Fibroblast of the aortic adventitia (primary cell): ENCODE data around the gene MUC5AC. TPM values are rescaled to one million over a fixed set of nuclear protein-coding genes. Genes with fewer than 3 reads are reported as not detected.
"Not testable (repeated sequence)": the region's sequence is repeated elsewhere in the genome, so short reads cannot be mapped to it uniquely, and the experiment has no call there.

ENCODE experiments used
- DNase-seq: peaks from one replicate; pipeline ENCODE4 v3.0.0-alpha.2; 2010; ENCODE audit warnings: low read depth
- H3K4me3 ChIP-seq: 2 replicates; pipeline ENCODE4 v1.5.1; 2011; ENCODE audit warnings: low read depth, mild to moderate bottlenecking, control low read depth, low read length, moderate library complexity
- total RNA-seq: library from RNA; depleted of rRNA; stranded (reverse); fragments of >200 nt; gene quantifications from 2 replicates; pipeline ENCODE4 v1.2.3, GENCODE V29; 2012; ENCODE audit warnings: low replicate concordance
- TF ChIP-seq, protein P1 (sequence below): IDR thresholded peaks from 2 replicates; pipeline ENCODE4 v1.5.1; 2011; ENCODE audit warnings: mild to moderate bottlenecking, low read length, control low read depth, inconsistent platforms; ENCODE audit not compliant: insufficient read depth

MUC5AC gene
- total RNA-seq, 1 donor, result under 0.01 TPM

DNA sequence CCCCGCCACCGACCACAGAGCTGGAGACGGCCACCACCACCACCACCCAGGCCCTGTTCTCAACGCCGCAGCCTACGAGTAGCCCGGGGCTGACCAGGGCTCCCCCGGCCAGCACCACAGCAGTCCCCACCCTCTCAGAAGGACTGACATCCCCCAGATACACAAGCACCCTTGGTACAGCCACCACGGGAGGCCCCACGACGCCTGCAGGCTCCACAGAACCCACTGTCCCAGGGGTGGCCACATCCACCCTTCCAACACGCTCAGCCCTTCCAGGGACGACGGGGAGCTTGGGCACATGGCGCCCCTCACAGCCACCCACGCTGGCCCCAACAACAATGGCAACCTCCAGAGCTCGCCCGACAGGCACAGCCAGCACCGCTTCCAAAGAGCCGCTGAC is 84.0 kb downstream of the MUC5AC start:
- no peak overlapping the region for H3K4me3 ChIP-seq
- DNase-seq, result no peak
- TF ChIP-seq, protein P1, sequence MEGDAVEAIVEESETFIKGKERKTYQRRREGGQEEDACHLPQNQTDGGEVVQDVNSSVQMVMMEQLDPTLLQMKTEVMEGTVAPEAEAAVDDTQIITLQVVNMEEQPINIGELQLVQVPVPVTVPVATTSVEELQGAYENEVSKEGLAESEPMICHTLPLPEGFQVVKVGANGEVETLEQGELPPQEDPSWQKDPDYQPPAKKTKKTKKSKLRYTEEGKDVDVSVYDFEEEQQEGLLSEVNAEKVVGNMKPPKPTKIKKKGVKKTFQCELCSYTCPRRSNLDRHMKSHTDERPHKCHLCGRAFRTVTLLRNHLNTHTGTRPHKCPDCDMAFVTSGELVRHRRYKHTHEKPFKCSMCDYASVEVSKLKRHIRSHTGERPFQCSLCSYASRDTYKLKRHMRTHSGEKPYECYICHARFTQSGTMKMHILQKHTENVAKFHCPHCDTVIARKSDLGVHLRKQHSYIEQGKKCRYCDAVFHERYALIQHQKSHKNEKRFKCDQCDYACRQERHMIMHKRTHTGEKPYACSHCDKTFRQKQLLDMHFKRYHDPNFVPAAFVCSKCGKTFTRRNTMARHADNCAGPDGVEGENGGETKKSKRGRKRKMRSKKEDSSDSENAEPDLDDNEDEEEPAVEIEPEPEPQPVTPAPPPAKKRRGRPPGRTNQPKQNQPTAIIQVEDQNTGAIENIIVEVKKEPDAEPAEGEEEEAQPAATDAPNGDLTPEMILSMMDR, result no peak

DNA sequence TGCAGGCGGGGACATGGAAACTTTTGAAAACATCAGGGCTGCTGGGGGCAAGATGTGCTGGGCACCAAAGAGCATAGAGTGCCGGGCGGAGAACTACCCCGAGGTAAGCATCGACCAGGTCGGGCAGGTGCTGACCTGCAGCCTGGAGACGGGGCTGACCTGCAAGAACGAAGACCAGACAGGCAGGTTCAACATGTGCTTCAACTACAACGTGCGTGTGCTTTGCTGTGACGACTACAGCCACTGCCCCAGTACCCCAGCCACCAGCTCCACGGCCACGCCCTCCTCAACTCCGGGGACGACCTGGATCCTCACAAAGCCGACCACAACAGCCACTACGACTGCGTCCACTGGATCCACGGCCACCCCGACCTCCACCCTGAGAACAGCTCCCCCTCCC is 84.5 kb downstream of the MUC5AC start:
- no peak overlapping the region for H3K4me3 ChIP-seq
- DNase-seq, result no peak
- TF ChIP-seq, protein P1, result no peak

DNA sequence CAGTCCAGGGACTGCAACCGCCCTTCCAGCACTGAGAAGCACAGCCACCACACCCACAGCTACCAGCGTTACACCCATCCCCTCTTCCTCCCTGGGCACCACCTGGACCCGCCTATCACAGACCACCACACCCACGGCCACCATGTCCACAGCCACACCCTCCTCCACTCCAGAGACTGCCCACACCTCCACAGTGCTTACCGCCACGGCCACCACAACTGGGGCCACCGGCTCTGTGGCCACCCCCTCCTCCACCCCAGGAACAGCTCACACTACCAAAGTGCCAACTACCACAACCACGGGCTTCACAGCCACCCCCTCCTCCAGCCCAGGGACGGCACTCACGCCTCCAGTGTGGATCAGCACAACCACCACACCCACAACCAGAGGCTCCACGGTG is 85.0 kb downstream of the MUC5AC start:
- not testable (repeated sequence) for H3K4me3 ChIP-seq, DNase-seq

DNA sequence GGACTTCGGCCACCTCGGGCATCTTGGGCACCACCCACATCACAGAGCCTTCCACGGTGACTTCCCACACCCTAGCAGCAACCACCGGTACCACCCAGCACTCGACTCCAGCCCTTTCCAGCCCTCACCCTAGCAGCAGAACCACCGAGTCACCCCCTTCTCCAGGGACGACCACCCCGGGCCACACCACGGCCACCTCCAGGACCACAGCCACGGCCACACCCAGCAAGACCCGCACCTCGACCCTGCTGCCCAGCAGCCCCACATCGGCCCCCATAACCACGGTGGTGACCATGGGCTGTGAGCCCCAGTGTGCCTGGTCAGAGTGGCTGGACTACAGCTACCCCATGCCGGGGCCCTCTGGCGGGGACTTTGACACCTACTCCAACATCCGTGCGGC is 85.8 kb downstream of the MUC5AC start:
- not testable (repeated sequence) for DNase-seq, H3K4me3 ChIP-seq

DNA sequence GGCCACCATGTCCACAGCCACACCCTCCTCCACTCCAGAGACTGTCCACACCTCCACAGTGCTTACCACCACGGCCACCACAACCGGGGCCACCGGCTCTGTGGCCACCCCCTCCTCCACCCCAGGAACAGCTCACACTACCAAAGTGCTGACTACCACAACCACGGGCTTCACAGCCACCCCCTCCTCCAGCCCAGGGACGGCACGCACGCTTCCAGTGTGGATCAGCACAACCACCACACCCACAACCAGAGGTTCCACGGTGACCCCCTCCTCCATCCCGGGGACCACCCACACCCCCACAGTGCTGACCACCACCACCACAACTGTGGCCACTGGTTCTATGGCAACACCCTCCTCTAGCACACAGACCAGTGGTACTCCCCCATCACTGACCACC is 86.8 kb downstream of the MUC5AC start:
- not testable (repeated sequence) for H3K4me3 ChIP-seq, DNase-seq

DNA sequence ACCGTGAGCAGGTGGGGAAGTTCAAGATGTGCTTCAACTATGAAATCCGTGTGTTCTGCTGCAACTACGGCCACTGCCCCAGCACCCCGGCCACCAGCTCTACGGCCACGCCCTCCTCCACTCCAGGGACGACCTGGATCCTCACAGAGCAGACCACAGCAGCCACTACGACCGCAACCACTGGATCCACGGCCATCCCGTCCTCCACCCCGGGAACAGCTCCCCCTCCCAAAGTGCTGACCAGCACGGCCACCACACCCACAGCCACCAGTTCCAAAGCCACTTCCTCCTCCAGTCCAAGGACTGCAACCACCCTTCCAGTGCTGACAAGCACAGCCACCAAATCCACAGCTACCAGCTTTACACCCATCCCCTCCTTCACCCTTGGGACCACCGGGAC is 88.0 kb downstream of the MUC5AC start:
- not testable (repeated sequence) for DNase-seq, H3K4me3 ChIP-seq

DNA sequence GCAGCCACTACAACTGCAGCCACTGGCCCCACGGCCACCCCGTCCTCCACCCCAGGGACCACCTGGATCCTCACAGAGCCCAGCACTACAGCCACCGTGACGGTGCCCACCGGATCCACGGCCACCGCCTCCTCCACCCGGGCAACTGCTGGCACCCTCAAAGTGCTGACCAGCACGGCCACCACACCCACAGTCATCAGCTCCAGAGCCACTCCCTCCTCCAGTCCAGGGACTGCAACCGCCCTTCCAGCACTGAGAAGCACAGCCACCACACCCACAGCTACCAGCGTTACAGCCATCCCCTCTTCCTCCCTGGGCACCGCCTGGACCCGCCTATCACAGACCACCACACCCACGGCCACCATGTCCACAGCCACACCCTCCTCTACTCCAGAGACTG is 88.5 kb downstream of the MUC5AC start:
- DNase-seq, result not testable (repeated sequence)

DNA sequence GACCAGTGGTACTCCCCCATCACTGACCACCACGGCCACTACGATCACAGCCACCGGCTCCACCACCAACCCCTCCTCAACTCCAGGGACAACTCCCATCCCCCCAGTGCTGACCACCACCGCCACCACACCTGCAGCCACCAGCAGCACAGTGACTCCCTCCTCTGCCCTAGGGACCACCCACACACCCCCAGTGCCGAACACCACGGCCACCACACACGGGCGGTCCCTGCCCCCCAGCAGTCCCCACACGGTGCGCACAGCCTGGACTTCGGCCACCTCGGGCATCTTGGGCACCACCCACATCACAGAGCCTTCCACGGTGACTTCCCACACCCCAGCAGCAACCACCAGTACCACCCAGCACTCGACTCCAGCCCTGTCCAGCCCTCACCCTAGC is 89.3 kb downstream of the MUC5AC start:
- DNase-seq, H3K4me3 ChIP-seq: not testable (repeated sequence)

More for the DNA sequence above, 88.5 kb downstream of the MUC5AC start:
- H3K4me3 ChIP-seq, result not testable (repeated sequence)

DNA sequence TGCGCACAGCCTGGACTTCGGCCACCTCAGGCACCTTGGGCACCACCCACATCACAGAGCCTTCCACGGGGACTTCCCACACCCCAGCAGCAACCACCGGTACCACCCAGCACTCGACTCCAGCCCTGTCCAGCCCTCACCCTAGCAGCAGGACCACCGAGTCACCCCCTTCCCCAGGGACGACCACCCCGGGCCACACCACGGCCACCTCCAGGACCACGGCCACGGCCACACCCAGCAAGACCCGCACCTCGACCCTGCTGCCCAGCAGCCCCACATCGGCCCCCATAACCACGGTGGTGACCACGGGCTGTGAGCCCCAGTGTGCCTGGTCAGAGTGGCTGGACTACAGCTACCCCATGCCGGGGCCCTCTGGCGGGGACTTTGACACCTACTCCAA is 91.2 kb downstream of the MUC5AC start:
- not testable (repeated sequence) for H3K4me3 ChIP-seq, DNase-seq

DNA sequence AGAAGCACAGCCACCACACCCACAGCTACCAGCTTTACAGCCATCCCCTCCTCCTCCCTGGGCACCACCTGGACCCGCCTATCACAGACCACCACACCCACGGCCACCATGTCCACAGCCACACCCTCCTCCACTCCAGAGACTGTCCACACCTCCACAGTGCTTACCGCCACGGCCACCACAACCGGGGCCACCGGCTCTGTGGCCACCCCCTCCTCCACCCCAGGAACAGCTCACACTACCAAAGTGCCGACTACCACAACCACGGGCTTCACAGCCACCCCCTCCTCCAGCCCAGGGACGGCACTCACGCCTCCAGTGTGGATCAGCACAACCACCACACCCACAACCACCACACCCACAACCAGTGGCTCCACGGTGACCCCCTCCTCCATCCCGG is 92.7 kb downstream of the MUC5AC start:
- not testable (repeated sequence) for DNase-seq, H3K4me3 ChIP-seq

Other genes with a start within 250 kb of the MUC5AC start
- 35.1 and 47.2 TPM in 2 replicates for gene CHID1, start 247.1 kb upstream of the MUC5AC start, total RNA-seq
- gene AP2A2, start 232.1 kb upstream of the MUC5AC start, total RNA-seq, result 65.4 and 72.9 TPM in 2 replicates
- under 0.01 TPM in 1 of 2 replicates, not detected in the other for gene MUC6, start 121.2 kb upstream of the MUC5AC start, total RNA-seq
- gene MUC2, start 83.1 kb upstream of the MUC5AC start, total RNA-seq, result not detected in 2 replicates
- not detected in 2 replicates for gene MUC5B, start 65.1 kb downstream of the MUC5AC start, total RNA-seq
- gene TOLLIP, start 151.7 kb downstream of the MUC5AC start, total RNA-seq, result 18.3 and 25.4 TPM in 2 replicates
- gene BRSK2, start 232.0 kb downstream of the MUC5AC start, total RNA-seq, result 0.36 TPM in 1 of 2 replicates, not detected in the other